DMS 273 treated with DMSO at 0.1 percent for 48 hours (cell line): ENCODE data around the gene FNIP1.
"Not testable (repeated sequence)": the region's sequence is repeated elsewhere in the genome, so short reads cannot be mapped to it uniquely, and the experiment has no call there.

Experiments
- DNase-seq: peaks from one replicate; lab custom pipeline; 2025; lab: John Stamatoyannopoulos, UW

The FNIP1 gene

GRCh38 chr5:131684051-131684450 lies 112.8 kb downstream of the FNIP1 start:
- DNase-seq, result no peak

GRCh38 chr5:131682826-131683225 lies 114.0 kb downstream of the FNIP1 start:
- DNase-seq, result no peak

- DNase-seq, result no peak
Observed at GRCh38 chr5:131682175-131682574, 114.6 kb downstream of the FNIP1 start.

GRCh38 chr5:131679911-131680310 lies 116.9 kb downstream of the FNIP1 start:
- no peak for DNase-seq

GRCh38 chr5:131678273-131678672 lies 118.5 kb downstream of the FNIP1 start:
- DNase-seq, result not testable (repeated sequence)

GRCh38 chr5:131677115-131677514 lies 119.7 kb downstream of the FNIP1 start:
- DNase-seq, result no peak

- no peak for DNase-seq
Observed at GRCh38 chr5:131672776-131673175, 124.0 kb downstream of the FNIP1 start.

GRCh38 chr5:131671994-131672655 lies 124.7 kb downstream of the FNIP1 start:
- no peak for DNase-seq

GRCh38 chr5:131671409-131671808 lies 125.4 kb downstream of the FNIP1 start:
- DNase-seq, result no peak

- DNase-seq, result no peak
Observed at GRCh38 chr5:131664929-131665328, 131.9 kb downstream of the FNIP1 start.

- no peak for DNase-seq
Observed at GRCh38 chr5:131661933-131662332, 134.9 kb downstream of the FNIP1 start.

- no peak for DNase-seq
Observed at GRCh38 chr5:131659841-131660240, 137.0 kb downstream of the FNIP1 start.

- DNase-seq, result no peak
Observed at GRCh38 chr5:131659290-131659689, 137.5 kb downstream of the FNIP1 start.

GRCh38 chr5:131654776-131655175 lies 142.0 kb downstream of the FNIP1 start:
- DNase-seq, result no peak

- no peak for DNase-seq
Observed at GRCh38 chr5:131654309-131654708, 142.5 kb downstream of the FNIP1 start.

- no peak for DNase-seq
Observed at GRCh38 chr5:131649161-131649560, 147.7 kb downstream of the FNIP1 start.

GRCh38 chr5:131647048-131647769 lies 149.6 kb downstream of the FNIP1 start:
- no peak for DNase-seq

- DNase-seq, result no peak
Observed at GRCh38 chr5:131644822-131645221, 152.0 kb downstream of the FNIP1 start.

GRCh38 chr5:131644370-131644769 lies 152.4 kb downstream of the FNIP1 start:
- DNase-seq, result no peak

GRCh38 chr5:131641494-131641893 lies 155.3 kb downstream of the FNIP1 start:
- DNase-seq, result no peak

GRCh38 chr5:131640043-131640856 lies 156.6 kb downstream of the FNIP1 start:
- no peak for DNase-seq

GRCh38 chr5:131639148-131639547 lies 157.7 kb downstream of the FNIP1 start:
- no peak for DNase-seq

GRCh38 chr5:131637694-131638093 lies 159.1 kb downstream of the FNIP1 start:
- DNase-seq, result no peak
